Left ventricle myocardium inferior (tissue), 1 donor: ENCODE measurements around the gene TUBA3D. TPM values are rescaled to one million over a fixed set of nuclear protein-coding genes. Genes with fewer than 3 reads are reported as not detected.
A peak's percentile ranks its signal among the peaks of the same experiment; 100 is the strongest.
"Not testable (repeated sequence)": the region's sequence is repeated elsewhere in the genome, so short reads cannot be mapped to it uniquely, and the experiment has no call there.

Source experiments
- DNase-seq: peaks from one replicate; pipeline ENCODE4 v3.0.0-alpha.2; 2020
- H3K27ac ChIP-seq: fragments of 200-600 bp; replicated peaks from 2 replicates; pipeline ENCODE4 v1.8.0; 2021
- H3K27me3 ChIP-seq: fragments of 200-600 bp; 2 replicates; pipeline ENCODE4 v1.8.0; 2021; ENCODE audit warnings: low read depth
- H3K36me3 ChIP-seq: fragments of 200-600 bp; 2 replicates; pipeline ENCODE4 v1.8.0; 2021
- H3K4me1 ChIP-seq: fragments of 200-600 bp; 2 replicates; pipeline ENCODE4 v1.8.0; 2021
- H3K4me3 ChIP-seq: fragments of 200-600 bp; 2 replicates; pipeline ENCODE4 v1.8.0; 2021; ENCODE audit warnings: mild to moderate bottlenecking, moderate library complexity
- H3K9me3 ChIP-seq: fragments of 200-600 bp; replicated peaks from 2 replicates; pipeline ENCODE4 v1.8.0; 2021
- intact Hi-C: fragments of 100-400 bp; cut with micrococcal nuclease; formaldehyde crosslinking; loops from one replicate; pipeline ENCODE4 v1.11.0; 2022
- total RNA-seq: library from RNA; stranded (reverse); fragmentation: NEBNext Ultra II Directional; extraction: Animal tissue kit (Norgen Biotek cat#: 25700); gene quantifications from one replicate; pipeline ENCODE4 v1.2.1, GENCODE V29; 2021
- TF ChIP-seq, protein P1 (sequence below): fragments of 200-600 bp; IDR thresholded peaks from 2 replicates; pipeline ENCODE4 v1.8.0; 2021; ENCODE audit warnings: antibody characterized with exemption, mild to moderate bottlenecking, borderline replicate concordance
- donor health status: DM: no; HTN: yes; CAD: no; lungs with severe emphysema.

Gene TUBA3D
- total RNA-seq, 1 donor from 2014 or later: 86.3 TPM

DNA sequence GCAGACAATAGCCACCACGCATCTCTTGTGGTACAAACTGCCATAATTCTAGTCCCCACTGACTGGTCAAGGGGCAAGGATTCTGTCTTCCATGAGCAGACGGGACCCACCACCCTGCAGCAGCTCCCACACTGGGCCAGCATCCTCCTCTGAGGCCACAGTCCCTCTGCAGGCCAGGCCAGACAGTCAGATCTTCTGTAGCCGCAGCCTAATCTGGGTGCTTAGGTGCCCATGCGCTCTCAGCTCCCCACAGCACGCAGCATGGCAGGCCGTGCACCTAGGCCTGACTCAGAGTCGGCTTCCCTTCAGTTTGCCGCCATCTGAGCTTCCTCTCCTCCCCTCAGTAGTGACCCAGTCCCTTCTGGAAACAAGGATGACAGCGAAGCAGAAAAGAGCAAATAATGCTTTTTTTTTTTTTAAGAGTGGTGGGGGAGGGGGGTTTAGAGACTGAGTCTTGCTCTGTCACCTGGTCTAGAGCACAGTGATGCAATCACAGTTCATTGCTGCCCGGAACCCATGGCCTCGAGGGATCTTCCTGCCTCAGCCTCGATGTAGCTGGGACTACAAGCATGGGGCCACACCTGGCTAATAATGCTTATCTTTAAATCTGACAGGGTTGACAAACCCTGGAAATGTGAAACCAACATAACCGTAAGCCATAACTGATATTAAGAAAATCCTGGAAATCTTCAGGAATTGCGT lies 10.4 kb downstream of the TUBA3D start:
- H3K4me1 ChIP-seq: peaks cover 51% of the 10 kb centered on the region
- DNase-seq, H3K27me3 ChIP-seq, H3K4me3 ChIP-seq, H3K9me3 ChIP-seq, H3K27ac ChIP-seq, intact Hi-C loops: not testable (repeated sequence)
- H3K36me3 ChIP-seq: peaks cover 16% of the 10 kb centered on the region

DNA sequence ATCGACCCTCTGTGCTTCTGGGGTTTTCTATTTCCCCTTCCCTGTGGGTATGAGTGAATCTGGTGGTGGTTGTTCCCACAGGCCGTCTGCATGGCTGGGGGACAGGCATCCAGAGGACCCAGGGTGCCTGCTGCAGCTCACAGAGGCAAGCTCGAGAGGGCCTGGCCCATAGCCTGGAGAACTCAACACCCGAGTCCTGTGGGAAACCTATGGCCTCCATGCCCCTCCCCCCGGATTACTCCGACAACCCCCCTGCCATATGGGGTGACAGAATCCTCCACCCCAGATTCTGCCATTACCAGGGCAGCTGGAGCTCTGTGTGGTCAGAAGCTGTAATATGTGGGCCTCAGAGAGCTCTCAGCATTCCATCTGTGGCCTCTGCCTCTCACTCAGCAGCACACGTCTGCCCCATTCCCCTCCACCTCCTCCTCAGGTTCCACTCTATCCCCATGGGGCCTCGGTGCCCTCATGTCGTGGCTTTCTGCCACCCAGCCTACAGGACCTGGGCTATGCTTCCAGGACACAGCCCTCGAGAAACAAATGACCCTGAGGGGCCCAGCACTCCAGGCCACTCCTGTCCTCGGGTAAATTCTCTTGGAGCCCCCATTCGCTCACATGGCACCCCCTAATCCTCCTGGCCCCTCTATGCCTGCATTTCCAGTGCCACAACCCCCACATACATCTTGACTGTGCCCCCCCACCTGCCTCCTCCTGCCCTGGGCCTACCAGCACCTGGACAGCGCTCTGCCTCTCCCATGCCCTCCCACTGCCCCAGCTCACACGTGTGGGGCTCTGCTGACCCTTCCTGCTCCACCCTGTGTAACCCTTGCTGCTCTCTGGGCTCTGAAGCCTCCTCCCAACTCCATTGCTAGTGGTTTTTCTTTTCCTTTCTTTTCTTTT lies 12.6 kb downstream of the TUBA3D start:
- Histone ChIP-seq H3K27ac (peak overlapping the region; percentile 97), H3K27me3 (no peaks in the 10 kb centered on the region), H3K4me3 (peak overlapping the region; percentile 11), H3K36me3 (peaks cover 3% of the 10 kb centered on the region), H3K4me1 (peaks cover 59% of the 10 kb centered on the region), H3K9me3 (no peaks in the 10 kb centered on the region)
- peak; percentile 73 for DNase-seq
- TF ChIP-seq, protein P1, sequence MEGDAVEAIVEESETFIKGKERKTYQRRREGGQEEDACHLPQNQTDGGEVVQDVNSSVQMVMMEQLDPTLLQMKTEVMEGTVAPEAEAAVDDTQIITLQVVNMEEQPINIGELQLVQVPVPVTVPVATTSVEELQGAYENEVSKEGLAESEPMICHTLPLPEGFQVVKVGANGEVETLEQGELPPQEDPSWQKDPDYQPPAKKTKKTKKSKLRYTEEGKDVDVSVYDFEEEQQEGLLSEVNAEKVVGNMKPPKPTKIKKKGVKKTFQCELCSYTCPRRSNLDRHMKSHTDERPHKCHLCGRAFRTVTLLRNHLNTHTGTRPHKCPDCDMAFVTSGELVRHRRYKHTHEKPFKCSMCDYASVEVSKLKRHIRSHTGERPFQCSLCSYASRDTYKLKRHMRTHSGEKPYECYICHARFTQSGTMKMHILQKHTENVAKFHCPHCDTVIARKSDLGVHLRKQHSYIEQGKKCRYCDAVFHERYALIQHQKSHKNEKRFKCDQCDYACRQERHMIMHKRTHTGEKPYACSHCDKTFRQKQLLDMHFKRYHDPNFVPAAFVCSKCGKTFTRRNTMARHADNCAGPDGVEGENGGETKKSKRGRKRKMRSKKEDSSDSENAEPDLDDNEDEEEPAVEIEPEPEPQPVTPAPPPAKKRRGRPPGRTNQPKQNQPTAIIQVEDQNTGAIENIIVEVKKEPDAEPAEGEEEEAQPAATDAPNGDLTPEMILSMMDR: no peak
- intact Hi-C loops: no loop called here

DNA sequence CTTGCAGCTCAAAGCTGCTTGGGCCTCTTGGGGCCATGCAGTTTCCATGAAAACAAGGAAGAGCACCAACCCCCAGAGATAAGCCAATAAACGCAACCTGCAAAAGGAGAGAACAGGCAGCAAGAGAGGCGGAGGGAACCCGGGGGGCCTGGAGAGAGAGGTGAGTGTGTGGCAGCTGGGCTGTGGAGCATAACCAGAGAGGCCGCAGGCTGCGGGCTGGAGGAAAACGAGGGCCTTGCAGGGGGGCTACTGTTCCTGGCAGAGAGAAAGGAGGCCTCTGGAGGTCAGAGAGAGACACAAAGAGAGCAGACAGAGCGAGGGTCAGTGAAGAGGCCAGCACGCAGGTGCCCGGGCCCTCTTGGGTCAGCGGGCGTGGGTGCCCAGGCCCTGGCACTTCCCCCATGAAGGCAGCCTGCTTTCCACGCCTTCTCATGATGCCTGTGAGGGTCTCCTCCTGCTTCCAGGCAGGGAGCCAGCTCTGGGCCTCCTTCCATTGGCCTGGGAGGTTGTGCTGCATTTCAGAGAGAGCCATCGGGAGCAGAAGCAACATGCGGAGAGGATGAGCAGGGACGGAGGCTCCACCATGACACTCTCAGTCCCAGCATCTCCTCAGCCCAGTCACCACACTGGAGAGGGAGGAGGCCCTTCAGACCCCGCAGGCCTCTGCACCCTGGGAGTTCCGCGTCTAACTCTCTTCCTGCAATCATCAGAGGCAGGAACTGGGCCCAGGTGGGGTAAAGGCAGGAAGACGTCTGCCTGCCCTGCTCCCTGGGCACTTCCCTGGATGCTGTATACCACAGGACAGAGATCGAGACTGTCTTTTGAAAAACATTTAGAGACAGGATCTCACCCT lies 14.9 kb downstream of the TUBA3D start:
- H3K9me3 ChIP-seq, intact Hi-C loops, DNase-seq, H3K36me3 ChIP-seq, H3K27me3 ChIP-seq: not testable (repeated sequence)
- peaks cover 71% of the 10 kb centered on the region for H3K4me1 ChIP-seq
- peak overlapping the region; percentile 83 for H3K4me3 ChIP-seq
- peak overlapping the region; percentile 97 for H3K27ac ChIP-seq

DNA sequence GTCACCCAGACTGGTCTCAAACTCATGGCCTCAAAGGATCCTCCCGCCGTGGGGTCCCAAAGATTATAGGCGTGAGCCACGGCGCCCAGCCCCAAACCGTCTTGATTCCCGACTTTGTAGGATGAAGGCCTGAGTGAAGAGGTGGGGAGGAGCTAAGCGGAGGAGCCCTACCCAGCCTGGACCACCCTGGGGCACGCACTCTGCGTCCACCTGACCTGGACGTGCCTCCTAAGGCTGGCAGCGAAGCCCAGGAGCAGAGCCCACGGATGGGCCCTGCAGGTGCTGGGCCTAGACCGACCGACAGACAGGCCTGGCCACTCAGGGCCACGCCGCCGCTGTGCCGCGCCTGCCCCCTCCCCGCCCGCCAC lies 15.5 kb downstream of the TUBA3D start:
- H3K36me3 ChIP-seq, H3K27me3 ChIP-seq, DNase-seq, intact Hi-C loops, H3K9me3 ChIP-seq: not testable (repeated sequence)
- Histone ChIP-seq H3K4me3 (peak overlapping the region; percentile 83), H3K4me1 (peaks cover 71% of the 10 kb centered on the region), H3K27ac (peak overlapping the region; percentile 97)

DNA sequence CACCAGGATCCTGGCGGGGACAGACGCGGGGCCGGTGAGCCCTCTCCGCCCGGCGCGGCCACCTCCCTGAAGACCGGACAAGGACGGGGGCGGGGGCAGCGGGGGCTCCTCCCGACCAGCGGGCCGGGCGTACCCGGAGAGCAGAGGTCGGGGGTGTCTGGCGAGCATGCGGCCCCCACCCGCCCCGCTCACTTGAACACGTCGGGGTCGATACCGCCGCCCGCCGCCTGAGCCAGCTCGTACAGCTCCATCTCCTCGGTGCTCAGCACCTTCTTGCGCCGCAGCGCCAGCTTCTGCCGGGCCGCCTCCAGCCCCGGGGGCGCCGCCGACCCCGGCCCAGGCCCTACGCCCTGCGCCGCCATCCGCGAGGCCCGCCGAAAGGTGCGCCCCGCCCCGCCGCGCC lies 16.1 kb downstream of the TUBA3D start, which contains the start of gene MZT2A:
Gene MZT2A (minus strand): TSS at position 383 of the 403 bp plus-strand sequence. CDS start 21 bp downstream, at position 362.
- H3K9me3 ChIP-seq, H3K36me3 ChIP-seq, H3K27me3 ChIP-seq, intact Hi-C loops: not testable (repeated sequence)
- Histone ChIP-seq H3K27ac (peak within 1 kb of the TSS; percentile 97), H3K4me3 (peak within 1 kb of the TSS; percentile 83), H3K4me1 (peaks cover 74% of the 10 kb centered on the region)
- peak; percentile 38 for DNase-seq

DNA sequence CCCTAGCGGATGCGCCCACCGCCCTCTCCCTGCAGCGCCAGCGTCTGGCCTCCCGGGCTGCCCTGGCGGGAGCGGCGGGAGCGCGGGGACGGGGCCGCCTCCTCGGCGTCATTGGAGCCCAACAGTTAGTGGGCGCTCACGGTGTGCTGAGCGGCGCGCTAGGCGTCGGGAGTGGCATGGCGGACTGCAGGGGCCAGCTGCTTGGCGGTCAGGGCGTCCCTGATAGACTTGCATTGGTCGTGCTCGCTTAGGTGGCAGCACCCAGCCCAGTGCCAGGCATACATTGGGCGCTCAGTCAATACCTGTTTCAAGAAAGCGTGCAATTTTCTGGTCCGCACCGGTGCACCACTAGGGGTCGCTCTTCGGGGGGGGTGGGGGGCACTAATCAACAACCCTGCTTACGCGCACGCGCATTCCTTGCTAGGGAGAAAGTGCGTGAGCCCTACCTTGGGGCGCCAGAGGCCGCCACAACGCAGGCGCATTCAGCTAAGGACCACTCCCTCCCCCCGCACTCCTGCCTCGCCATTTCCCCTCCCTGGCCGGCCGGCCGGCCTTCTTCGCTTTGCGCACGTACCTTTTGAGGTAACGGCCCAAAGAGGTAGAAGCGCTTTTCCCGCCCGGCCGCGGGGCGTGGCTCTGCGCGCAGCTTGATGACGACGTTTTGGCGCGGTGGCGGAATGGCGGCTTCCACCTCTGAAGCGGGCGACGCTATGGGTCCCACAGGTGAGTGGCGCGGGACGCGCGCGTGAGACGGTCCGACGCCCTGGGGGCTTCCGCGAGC lies 16.7 kb downstream of the TUBA3D start:
- H3K4me3 ChIP-seq: peak overlapping the region; percentile 83
- peaks cover 74% of the 10 kb centered on the region for H3K4me1 ChIP-seq
- no peaks in the 10 kb centered on the region for H3K36me3 ChIP-seq
- no peaks in the 10 kb centered on the region for H3K27me3 ChIP-seq
- TF ChIP-seq, protein P1: peak; percentile 75
- H3K27ac ChIP-seq: peak overlapping the region; percentile 97
- peak; percentile 91 for DNase-seq
- no peaks in the 10 kb centered on the region for H3K9me3 ChIP-seq
- intact Hi-C loops: no loop called here
